Testis (tissue), 3 donors: Measurements from ENCODE around the gene SH2D4B. TPM values are rescaled to one million over a fixed set of nuclear protein-coding genes. Genes with fewer than 3 reads are reported as not detected.

Experiments
- DNase-seq: peaks from one replicate; pipeline ENCODE4 v3.0.0-alpha.2; 2019
- H3K27ac ChIP-seq, 2 donors: fragments of 200-600 bp; sonication (generic); one replicate each; pipeline ENCODE4 v1.5.1; 2019
- H3K27me3 ChIP-seq: fragments of 200-600 bp; sonication (generic); one replicate; pipeline ENCODE4 v1.5.1; 2019
- H3K36me3 ChIP-seq: fragments of 200-600 bp; sonication (generic); one replicate; pipeline ENCODE4 v1.5.1; 2017; ENCODE audit warnings: low read depth; ENCODE audit errors: missing control alignments
- H3K4me1 ChIP-seq: fragments of 200-600 bp; sonication (generic); one replicate; pipeline ENCODE4 v1.5.1; 2019
- H3K4me3 ChIP-seq, 2 donors: fragments of 200-600 bp; sonication (generic); one replicate each; pipeline ENCODE4 v1.5.1; 2017 to 2019
- H3K9me3 ChIP-seq: fragments of 200-600 bp; sonication (generic); one replicate; pipeline ENCODE4 v1.5.1; 2017
- CTCF ChIP-seq, 3 experiments: fragments of 450-650 bp in 2 of 3; fragments of 200-600 bp in 1 of 3; sonication (generic) in 1 of 3; IDR thresholded peaks; one replicate each; pipeline ENCODE4 v1.5.1; 2016 to 2019; ENCODE audit warnings: antibody characterized with exemption in 3 of 3, mild to moderate bottlenecking in 2 of 3, moderate library complexity in 1 of 3
- POLR2A ChIP-seq: fragments of 450-650 bp; IDR thresholded peaks from one replicate; pipeline ENCODE4 v1.6.1; 2017; ENCODE audit warnings: antibody characterized with exemption, mild to moderate bottlenecking, moderate library complexity
- WGBS, 2 donors: methylation state at CpG; one replicate each; pipeline ENCODE4 v1.1.5; 2018; 5-methylcytosine and 5-hydroxymethylcytosine counted together
- intact Hi-C: fragments of 100-400 bp; cut with DNase I; formaldehyde crosslinking; loops from one replicate; pipeline ENCODE4 v1.15.1; 2023; ENCODE audit warnings: low total_unique reads
- polyA plus RNA-seq: library from polyadenylated mRNA; stranded (reverse); fragments of 350-450 nt; fragmentation: Illumina TruSeq; extraction: RNeasy Lipid Tissue Mini Kit (QIAGEN cat#74804); gene quantifications from one replicate; pipeline ENCODE4 v1.2.3, GENCODE V29; 2014; ENCODE audit warnings: low read depth, low replicate concordance; ENCODE audit not compliant: insufficient read depth
- total RNA-seq, 2 donors: library from RNA; depleted of rRNA; stranded (reverse); fragments of >200 nt; gene quantifications; one replicate each; pipeline ENCODE4 v1.2.3, GENCODE V29; 2016

The SH2D4B gene
- total and polyA plus RNA-seq, 3 donors from 2014 or later = 0.22 to 1.1 (median 0.55) TPM

DNA sequence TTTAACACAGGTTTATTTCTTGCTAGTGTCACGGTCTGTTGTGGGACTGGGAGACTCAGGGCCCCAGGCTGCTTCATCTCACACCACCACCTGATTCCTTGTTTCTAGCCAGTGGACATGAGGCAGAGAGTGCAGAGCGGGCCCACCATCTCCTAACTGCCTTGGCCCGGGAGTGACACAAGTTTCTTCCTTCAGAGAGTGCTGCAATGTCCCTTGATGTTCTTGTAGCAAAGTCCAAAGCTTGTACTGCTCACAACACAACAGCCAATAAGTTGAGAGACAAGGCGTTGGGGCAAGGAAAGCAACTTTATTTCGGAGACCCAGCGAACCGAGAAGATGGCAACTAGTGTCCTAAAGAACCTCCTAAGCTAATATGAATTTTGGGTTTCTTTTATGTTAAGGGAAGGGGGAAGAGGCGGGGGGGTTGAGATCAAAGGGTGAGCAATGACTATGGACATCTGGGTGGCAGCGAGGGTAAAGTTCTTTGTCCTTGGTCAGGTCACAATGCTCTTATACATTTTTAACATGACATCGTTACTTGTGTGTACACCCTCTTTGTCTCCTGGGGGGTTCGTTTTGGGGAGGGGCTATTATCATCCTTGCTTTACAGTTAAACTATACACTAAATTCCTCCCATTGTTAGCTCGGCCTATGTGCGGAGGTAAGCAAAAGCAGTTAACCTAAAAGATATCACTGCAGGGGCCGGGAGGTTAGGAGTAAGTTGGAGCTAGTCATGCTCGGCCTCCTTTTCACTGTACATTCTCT is 31.6 kb downstream of the SH2D4B start:
- TF ChIP-seq POLR2A (no peak), CTCF (IDR thresholded peaks at IDR 0.05) (no peak)
- intact Hi-C loops = no loop called here
- H3K27ac ChIP-seq = no peak overlapping the region
- H3K4me1 ChIP-seq = no peaks in the 10 kb centered on the region
- 92 to 95% methylated on average over 15 of the region's 15 CpGs for WGBS, 2 donors
- H3K36me3 ChIP-seq = no peaks in the 10 kb centered on the region
- no peaks in the 10 kb centered on the region for H3K9me3 ChIP-seq
- no peaks in the 10 kb centered on the region for H3K27me3 ChIP-seq
- DNase-seq = no peak
- no peak overlapping the region for H3K4me3 ChIP-seq

DNA sequence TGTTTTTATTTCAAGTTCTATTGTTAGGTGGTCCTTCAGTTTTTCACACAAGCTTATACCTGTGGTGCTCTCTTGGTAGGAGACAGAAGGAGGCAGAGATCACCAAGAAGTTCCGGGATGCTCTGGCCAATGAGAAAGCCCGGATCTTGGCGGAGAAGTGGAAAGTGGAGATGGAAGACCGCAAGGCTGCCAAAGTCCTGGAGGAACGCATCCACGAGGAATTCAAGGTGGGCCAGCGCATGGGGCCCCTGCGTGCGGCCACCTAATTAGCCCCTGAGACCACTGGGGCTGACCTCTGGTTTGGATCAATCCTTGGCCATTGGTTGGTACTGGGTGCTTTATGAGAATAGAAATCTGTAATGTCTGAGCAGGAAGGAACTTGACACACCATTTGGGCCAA is 33.6 kb downstream of the SH2D4B start:
- TF ChIP-seq CTCF (IDR thresholded peaks at IDR 0.05) (no peak), POLR2A (no peak)
- Histone ChIP-seq H3K4me1 (no peaks in the 10 kb centered on the region), H3K4me3 (no peak overlapping the region), H3K27me3 (no peaks in the 10 kb centered on the region), H3K36me3 (no peaks in the 10 kb centered on the region), H3K9me3 (no peaks in the 10 kb centered on the region), H3K27ac (no peak overlapping the region)
- WGBS, 2 donors = 39 to 79% methylated on average over 9 of the region's 9 CpGs
- no peak for DNase-seq
- intact Hi-C loops = no loop called here

- Histone ChIP-seq H3K27me3 (no peaks in the 10 kb centered on the region), H3K36me3 (no peaks in the 10 kb centered on the region), H3K4me1 (no peaks in the 10 kb centered on the region), H3K27ac (no peak overlapping the region), H3K4me3 (no peak overlapping the region), H3K9me3 (no peaks in the 10 kb centered on the region)
- intact Hi-C loops = no loop called here
- TF ChIP-seq CTCF (IDR thresholded peaks at IDR 0.05) (no peak), POLR2A (no peak)
- DNase-seq = no peak
- whole genome bisulfite sequencing, 2 donors = 28 to 32% methylated on average over 5 of the region's 5 CpGs
These were observed 41.6 kb downstream of the SH2D4B start for GRCh38 chr10:80579181-80579763.

DNA sequence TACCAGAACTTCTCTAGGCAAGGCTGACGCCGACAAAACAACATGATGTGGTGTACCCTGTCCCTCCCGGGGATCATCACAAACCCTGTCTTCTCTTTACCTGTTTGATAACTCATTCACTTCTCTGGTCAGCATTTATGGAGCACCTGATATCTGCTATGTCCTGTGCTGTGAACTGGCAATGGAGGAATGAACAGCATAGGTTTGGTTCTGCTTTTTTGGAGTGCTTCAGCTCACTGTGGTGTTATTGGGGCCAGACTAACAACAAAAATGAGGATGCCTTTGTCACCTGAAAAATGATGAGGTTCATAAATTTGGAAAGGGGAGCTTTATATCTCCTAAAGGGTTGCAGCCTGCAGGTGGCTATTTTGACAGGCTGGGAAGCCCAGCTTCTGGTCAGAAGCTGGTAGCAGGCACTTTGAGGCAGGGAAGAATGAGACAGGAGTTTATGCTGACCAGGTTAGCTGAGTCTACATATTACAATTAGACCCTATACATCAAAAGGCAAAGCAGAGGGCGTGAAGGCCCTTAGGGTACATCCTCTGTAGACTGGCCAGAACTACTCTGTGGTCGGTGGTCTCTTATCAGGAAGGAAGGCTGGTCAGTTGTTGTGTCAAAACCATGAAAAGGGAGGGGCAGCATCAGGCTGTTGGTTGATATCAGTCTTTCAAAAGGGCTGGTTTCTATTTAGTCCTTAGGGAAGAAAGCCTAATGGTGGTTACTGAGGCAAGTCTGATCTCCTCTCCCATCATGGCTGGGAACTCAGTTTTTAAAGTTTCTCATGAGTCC is 42.3 kb downstream of the SH2D4B start:
- Histone ChIP-seq H3K4me3 (no peak overlapping the region), H3K4me1 (no peaks in the 10 kb centered on the region), H3K27ac (no peak overlapping the region), H3K27me3 (no peaks in the 10 kb centered on the region), H3K9me3 (no peaks in the 10 kb centered on the region), H3K36me3 (no peaks in the 10 kb centered on the region)
- intact Hi-C loops = no loop called here
- WGBS, 2 donors = 82 to 83% methylated on average over 5 of the region's 5 CpGs
- DNase-seq = no peak
- TF ChIP-seq POLR2A (no peak), CTCF (IDR thresholded peaks at IDR 0.05) (no peak)
